T47D (cell line): Measurements from ENCODE around the gene TOP2B.

ENCODE experiments used
- DNase-seq, 2 experiments: peaks; one replicate each; pipeline versions ENCODE4 v3.0.0 to v3.0.0-alpha.2; 2011 to 2012; ENCODE audit warnings: low read depth in 1 of 2, low spot score in 1 of 2
- JUND ChIP-seq: IDR thresholded peaks from 2 replicates; pipeline ENCODE4 v1.6.1; 2012; ENCODE audit warnings: low read depth
- in situ Hi-C: cut with HindIII; loops from 2 replicates; pipeline ENCODE4 v1.10.0; 2016; ENCODE audit warnings: low sequenced_read_pairs, low pct_unique_long_range_greater_than_20kb

The TOP2B gene, protein sequence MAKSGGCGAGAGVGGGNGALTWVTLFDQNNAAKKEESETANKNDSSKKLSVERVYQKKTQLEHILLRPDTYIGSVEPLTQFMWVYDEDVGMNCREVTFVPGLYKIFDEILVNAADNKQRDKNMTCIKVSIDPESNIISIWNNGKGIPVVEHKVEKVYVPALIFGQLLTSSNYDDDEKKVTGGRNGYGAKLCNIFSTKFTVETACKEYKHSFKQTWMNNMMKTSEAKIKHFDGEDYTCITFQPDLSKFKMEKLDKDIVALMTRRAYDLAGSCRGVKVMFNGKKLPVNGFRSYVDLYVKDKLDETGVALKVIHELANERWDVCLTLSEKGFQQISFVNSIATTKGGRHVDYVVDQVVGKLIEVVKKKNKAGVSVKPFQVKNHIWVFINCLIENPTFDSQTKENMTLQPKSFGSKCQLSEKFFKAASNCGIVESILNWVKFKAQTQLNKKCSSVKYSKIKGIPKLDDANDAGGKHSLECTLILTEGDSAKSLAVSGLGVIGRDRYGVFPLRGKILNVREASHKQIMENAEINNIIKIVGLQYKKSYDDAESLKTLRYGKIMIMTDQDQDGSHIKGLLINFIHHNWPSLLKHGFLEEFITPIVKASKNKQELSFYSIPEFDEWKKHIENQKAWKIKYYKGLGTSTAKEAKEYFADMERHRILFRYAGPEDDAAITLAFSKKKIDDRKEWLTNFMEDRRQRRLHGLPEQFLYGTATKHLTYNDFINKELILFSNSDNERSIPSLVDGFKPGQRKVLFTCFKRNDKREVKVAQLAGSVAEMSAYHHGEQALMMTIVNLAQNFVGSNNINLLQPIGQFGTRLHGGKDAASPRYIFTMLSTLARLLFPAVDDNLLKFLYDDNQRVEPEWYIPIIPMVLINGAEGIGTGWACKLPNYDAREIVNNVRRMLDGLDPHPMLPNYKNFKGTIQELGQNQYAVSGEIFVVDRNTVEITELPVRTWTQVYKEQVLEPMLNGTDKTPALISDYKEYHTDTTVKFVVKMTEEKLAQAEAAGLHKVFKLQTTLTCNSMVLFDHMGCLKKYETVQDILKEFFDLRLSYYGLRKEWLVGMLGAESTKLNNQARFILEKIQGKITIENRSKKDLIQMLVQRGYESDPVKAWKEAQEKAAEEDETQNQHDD (N-terminal part only)

DNA sequence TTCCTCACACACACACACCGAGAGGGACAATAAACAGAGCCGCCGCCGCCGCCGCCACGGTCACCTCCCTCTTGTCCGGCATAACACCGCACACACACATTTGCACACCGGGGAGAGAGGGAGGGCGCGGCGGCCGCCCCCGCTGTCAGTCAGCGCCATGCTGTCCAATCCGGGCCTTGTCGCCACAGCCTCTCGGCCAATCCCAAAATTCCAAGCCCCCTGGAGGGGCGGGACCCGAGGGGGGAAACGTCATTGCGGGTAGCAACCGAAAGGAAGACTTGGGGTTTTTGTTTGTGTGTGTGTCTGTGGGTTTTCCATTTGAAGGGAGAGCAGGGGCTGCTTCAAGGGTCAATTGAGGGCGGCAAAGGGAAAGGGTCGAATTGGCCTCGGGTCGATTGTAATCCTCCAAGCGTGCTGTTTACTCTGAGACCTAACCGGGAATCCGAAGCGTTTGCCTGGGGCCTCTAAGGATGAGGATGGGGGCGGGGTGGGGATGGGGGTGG is at the start of gene TOP2B:
TSS of gene TOP2B (minus strand) at position 96 of the 503 bp plus-strand sequence. CDS start 610 bp downstream, outside the sequence.
- no peak for TF ChIP-seq JUND
- in situ Hi-C loops: no loop called here

DNA sequence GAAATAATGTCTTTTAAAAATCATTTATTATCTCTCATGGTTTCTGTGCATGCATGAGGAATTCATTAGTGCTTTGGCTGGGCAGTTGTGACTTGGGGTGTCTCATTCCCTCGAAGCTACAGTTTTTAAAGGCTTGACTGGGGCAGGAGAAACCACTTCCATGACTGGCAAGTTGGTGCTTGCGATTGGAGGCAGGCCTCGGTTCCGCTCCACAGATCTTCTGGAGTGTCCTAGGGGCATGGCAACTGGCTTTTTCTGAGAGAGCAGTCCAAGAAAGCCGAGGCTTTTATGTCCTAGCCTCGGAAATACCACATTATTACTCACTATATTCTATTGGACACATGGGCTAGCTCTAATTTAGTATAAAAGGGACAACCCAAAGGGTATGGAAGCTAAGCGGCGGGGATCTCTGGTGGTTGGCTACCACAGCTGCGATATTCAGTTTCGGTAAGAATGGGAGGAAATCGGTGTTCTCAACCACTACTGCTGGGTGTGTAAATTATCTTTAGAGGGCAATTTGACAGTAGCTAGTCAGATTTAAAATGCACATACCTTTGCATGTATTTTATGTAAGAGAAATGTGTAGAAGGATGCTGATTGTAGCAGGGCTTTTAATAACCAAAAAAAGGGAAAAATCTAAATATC is 48.8 kb upstream of the TOP2B start:
- DNase-seq: no peak
- in situ Hi-C loops: no loop called here
- TF ChIP-seq JUND: no peak

More for the DNA sequence above, at the start of gene TOP2B:
- peak; percentile 86 to 97 for DNase-seq

DNA sequence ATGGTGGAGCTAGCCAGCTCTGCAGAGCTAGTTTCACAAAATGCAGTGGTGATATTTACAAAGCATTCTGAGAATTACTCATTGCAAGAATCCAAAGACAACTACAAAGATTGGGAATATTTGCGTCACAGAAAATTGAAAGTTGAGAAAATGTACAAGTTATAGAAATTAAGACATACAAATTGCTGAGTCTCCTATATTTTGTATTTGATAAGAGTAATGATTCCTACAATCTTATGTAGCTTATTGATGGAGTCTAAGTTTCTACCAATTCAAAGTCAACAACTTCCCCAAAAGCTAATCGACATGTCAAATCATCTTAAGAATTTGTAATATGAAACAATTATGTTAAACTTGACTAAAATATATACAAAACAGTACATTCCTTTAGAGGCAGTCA is 46.4 kb upstream of the TOP2B start:
- no peak for DNase-seq
- in situ Hi-C loops: no loop called here
- TF ChIP-seq JUND: no peak

DNA sequence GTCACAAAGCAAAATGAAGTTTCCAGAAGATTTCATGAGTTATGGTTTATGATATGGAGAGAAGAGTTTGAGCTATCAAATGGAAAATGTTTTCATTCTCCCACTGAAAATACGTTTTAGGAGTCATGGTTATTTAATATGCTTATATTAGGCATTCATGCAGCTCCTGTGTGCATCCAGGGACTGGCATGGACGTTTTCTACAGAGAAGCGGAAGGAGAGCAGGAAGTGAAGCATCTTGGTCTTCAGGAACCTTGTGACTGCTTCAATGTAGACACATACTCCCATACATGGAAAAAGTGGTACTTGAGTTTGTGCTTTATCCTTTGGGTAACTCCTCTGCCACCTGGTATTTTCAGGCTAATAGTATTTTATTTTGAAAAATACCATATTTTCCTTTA is 43.3 kb upstream of the TOP2B start:
- in situ Hi-C loops: no loop called here
- no peak for DNase-seq

DNA sequence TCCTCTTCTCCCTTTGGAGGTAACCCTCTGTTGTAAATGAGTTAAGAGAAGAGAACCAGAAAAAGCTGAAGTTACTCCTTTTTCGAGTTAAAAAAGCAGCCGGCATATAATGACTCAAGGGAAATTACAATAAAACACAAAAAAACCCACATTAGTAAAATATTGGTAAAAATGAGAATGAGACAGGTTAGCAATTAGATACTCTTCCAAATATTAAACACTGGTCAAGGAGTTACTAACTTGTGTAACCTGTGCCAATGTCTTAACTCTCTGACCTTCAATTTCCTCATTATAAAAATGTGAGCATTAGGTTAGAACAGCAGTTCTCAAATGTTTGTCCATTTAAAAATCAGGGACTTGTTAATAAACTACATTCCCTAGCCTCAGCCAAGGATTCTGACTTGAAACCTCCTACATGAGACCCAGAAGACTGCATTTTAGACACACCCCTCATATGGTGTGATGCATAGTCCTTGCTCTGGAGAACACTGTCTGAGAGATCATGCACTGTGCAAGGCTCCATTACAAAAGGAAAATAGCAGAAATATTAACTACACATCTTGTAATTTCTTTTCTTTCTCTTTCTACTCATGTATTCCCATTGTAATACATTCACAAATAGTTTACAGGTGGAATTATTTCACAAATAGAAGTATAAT is 42.7 kb upstream of the TOP2B start:
- no peak for TF ChIP-seq JUND
- in situ Hi-C loops: no loop called here
- no peak for DNase-seq

More for the DNA sequence above, 43.3 kb upstream of the TOP2B start:
- TF ChIP-seq JUND: no peak

DNA sequence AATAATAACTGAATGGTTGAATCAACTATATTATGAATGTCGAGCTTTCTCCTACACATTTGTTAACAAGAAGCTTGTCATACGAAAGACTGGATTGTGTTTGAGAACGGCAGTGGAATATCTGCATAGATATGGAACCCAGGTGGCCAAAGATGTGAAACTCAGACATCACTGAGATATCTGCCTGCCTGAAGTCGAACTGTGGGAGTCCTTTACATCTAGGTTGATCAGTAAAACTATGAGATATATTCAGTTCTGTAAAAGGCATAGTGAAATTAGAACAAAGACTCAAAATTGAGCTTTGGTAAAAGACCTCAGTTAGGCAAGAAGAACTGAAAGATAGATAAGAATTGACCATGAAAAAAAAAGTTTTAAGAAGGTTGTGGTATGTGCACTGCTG is 41.5 kb upstream of the TOP2B start:
- DNase-seq: no peak
- no peak for TF ChIP-seq JUND
- in situ Hi-C loops: no loop called here

DNA sequence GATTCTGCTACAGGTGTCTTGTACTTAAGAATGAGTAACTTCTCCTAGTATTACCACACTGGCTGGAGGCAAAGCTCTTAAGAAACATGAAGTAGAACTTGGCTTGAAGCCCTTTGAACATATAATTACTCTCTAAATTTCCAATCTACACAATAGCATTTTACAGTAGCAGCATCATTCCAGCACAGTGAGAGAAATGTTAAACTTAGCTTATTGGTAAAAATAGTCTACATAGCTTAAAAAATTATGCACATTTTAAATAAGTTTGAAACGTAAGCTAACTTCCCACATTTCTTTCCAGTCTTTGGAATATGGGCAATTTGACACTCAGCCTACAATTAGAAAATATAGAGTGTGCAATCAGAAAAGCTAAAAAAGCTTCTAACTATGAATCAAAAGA is 32.8 kb upstream of the TOP2B start:
- no peak for TF ChIP-seq JUND
- DNase-seq: no peak
- in situ Hi-C loops: no loop called here

DNA sequence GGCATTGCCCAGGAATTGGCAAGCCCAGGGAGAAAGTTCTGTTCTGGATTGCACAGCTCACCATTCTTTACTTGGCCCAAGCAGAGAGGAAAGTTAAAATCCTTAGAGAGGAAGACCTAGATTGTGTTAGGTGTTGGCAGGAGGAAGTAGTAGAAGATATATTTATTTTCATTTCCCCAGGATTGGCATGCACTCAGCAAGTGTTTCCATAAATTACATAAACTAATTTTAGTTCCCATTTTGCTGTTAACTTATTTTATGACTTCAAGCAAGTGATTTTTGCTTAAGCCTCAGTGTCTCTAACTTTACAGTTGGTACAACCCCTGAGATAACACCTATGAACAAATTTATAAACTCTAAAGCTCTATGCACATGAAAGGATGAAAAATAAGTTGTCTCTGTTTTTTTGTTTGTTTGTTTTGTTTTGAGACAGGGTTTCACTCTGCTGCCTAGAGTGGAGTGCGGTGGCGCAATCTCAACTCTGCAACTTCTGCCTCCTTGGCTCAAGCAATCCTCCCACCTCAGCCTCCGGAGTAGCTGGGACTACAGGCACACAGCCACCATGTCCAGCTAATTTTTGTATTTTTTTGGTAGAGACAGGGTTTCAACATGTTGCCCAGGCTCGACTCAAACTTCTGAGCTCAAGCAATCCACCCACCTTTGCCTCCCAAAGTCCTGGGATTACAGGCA is 31.2 kb upstream of the TOP2B start:
- in situ Hi-C loops: no loop called here
- no peak for DNase-seq
- TF ChIP-seq JUND: no peak

DNA sequence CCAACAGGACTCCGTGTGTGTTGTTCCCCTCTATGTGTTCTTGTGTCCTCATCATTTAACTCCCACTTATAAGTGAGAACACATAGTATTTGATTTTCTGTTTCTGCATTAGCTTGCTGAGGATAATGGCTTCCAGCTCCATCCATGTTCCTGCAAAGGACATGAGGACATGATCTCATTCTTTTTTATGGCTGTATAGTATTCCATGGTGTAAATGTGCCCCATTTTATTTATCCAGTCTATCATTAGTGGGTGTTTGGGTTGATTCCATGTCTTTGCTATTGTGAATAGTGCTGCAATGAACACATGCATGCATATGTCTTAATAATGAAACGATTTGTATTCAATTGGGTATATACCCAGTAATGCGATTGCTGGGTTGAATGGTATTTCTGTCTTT is 28.5 kb upstream of the TOP2B start:
- no peak for DNase-seq
- in situ Hi-C loops: no loop called here
- TF ChIP-seq JUND: no peak

DNA sequence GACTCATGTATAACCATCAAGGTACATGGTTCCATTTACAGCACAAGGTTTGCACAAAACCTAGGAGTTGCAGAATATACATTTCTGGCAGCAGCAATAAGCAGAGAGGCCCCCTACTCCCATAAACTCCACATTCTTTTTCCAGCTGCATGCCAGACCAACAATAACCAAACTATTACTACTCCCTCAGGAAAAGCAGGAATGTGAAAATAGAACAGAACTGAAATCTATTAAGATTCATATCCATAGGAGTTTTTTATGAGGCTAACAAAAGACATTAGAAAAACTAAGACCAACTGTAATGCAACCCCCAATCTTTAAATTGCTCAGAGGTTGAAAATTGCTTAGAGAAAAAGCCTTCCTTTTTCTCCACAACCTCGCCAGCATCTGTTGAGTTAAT is 27.6 kb upstream of the TOP2B start:
- no peak for TF ChIP-seq JUND
- in situ Hi-C loops: no loop called here
- DNase-seq: no peak
